Loucy (cell line): ENCODE results near the gene EFHD1.

Experiments used
- H2AFZ ChIP-seq: fragments of 200-600 bp; sonication (generic); 2 replicates; pipeline ENCODE4 v1.6.0; 2016; ENCODE audit warnings: antibody characterized with exemption, mild to moderate bottlenecking, low read length, moderate library complexity
- H3F3A ChIP-seq: fragments of 200-600 bp; 2 replicates; pipeline ENCODE4 v1.6.0; 2016; ENCODE audit warnings: antibody characterized with exemption, low read depth, mild to moderate bottlenecking
- H3K27me3 ChIP-seq: fragments of 200-600 bp; sonication (generic); 2 replicates; pipeline ENCODE4 v1.6.1; 2014; ENCODE audit warnings: low read length, mild to moderate bottlenecking; ENCODE audit not compliant: insufficient read depth, poor library complexity, severe bottlenecking
- H3K36me3 ChIP-seq: fragments of 200-600 bp; sonication (generic); 2 replicates; pipeline ENCODE4 v1.6.1; 2016; ENCODE audit warnings: low read length; ENCODE audit not compliant: insufficient read depth
- H3K4me1 ChIP-seq: fragments of 200-600 bp; sonication (generic); 2 replicates; pipeline ENCODE4 v1.5.1; 2014; ENCODE audit warnings: low read length, mild to moderate bottlenecking; ENCODE audit not compliant: insufficient read depth, poor library complexity, severe bottlenecking
- H3K4me2 ChIP-seq: fragments of 200-600 bp; sonication (generic); 2 replicates; pipeline ENCODE4 v1.6.0; 2014; ENCODE audit warnings: antibody characterized with exemption, low read length, low read depth, mild to moderate bottlenecking; ENCODE audit not compliant: poor library complexity, severe bottlenecking
- H3K4me3 ChIP-seq: fragments of 200-600 bp; sonication (generic); 2 replicates; pipeline ENCODE4 v1.5.1; 2014; ENCODE audit warnings: low read length, mild to moderate bottlenecking, mixed read lengths; ENCODE audit not compliant: poor library complexity, severe bottlenecking
- H3K79me2 ChIP-seq: fragments of 200-600 bp; sonication (generic); 2 replicates; pipeline ENCODE4 v1.6.1; 2014; ENCODE audit warnings: low read length; ENCODE audit not compliant: insufficient read depth
- H3K9ac ChIP-seq: fragments of 200-600 bp; sonication (generic); 2 replicates; pipeline ENCODE4 v1.6.0; 2014; ENCODE audit warnings: mild to moderate bottlenecking, low read depth, low read length, moderate library complexity; ENCODE audit not compliant: poor library complexity, severe bottlenecking
- H3K9me2 ChIP-seq: fragments of 200-600 bp; sonication (generic); replicated peaks from 2 replicates; pipeline ENCODE4 v1.6.1; 2016; ENCODE audit warnings: low read depth, low read length, mixed read lengths
- H3K9me3 ChIP-seq: fragments of 200-600 bp; sonication (generic); 2 replicates; pipeline ENCODE4 v1.6.1; 2014; ENCODE audit warnings: mild to moderate bottlenecking, antibody characterized with exemption, low read length, low read depth; ENCODE audit not compliant: insufficient read depth
- H4K20me1 ChIP-seq: fragments of 200-600 bp; sonication (generic); 2 replicates; pipeline ENCODE4 v1.6.0; 2014; ENCODE audit warnings: antibody characterized with exemption, low read length, mild to moderate bottlenecking; ENCODE audit not compliant: insufficient read depth, poor library complexity, severe bottlenecking
- EZH2phosphoT487 ChIP-seq: fragments of 200-600 bp; IDR thresholded peaks from 2 replicates; pipeline ENCODE4 v1.6.1; 2018; ENCODE audit warnings: antibody characterized with exemption, mild to moderate bottlenecking, moderate library complexity, borderline replicate concordance
- TF ChIP-seq, protein P1 (sequence below): fragments of 200-600 bp; sonication (generic); conservative IDR thresholded peaks from 2 replicates; pipeline ENCODE4 v1.5.1; 2014; ENCODE audit warnings: mild to moderate bottlenecking, antibody characterized with exemption, low read length

EFHD1 gene

DNA sequence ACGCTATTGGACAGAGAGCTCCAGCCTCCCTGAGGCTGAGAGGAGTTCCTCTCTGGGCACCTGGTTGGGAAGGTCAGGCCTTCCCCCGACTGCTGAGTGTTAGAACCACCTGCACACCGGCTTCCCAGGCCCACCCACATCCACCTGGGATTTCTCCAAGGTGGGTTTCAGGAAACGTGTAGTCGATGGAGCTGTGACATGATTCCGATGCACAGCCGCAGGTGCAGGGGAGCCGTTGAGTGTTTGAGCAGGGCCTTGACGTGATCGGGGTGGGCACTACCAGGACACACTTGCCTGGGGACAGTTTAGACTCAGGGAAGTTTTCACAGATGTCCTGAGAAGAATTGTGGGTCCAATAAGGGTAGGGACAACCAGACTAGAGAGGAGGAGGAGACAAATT, 42.0 kb downstream of the EFHD1 start:
- Histone ChIP-seq H3K9me2 (no peaks in the 10 kb centered on the region), H3K4me1 (peaks cover 5% of the 10 kb centered on the region), H3K4me2 (no peak overlapping the region), H4K20me1 (no peaks in the 10 kb centered on the region), H3K9me3 (no peaks in the 10 kb centered on the region), H3K79me2 (no peaks in the 10 kb centered on the region), H3K36me3 (no peaks in the 10 kb centered on the region), H3K4me3 (no peak overlapping the region), H3K27me3 (no peaks in the 10 kb centered on the region), H3K9ac (no peak overlapping the region), H3F3A (no peaks in the 10 kb centered on the region), H2AFZ (no peak overlapping the region)
- TF ChIP-seq, protein P1, sequence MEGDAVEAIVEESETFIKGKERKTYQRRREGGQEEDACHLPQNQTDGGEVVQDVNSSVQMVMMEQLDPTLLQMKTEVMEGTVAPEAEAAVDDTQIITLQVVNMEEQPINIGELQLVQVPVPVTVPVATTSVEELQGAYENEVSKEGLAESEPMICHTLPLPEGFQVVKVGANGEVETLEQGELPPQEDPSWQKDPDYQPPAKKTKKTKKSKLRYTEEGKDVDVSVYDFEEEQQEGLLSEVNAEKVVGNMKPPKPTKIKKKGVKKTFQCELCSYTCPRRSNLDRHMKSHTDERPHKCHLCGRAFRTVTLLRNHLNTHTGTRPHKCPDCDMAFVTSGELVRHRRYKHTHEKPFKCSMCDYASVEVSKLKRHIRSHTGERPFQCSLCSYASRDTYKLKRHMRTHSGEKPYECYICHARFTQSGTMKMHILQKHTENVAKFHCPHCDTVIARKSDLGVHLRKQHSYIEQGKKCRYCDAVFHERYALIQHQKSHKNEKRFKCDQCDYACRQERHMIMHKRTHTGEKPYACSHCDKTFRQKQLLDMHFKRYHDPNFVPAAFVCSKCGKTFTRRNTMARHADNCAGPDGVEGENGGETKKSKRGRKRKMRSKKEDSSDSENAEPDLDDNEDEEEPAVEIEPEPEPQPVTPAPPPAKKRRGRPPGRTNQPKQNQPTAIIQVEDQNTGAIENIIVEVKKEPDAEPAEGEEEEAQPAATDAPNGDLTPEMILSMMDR = no peak
- no peak for TF ChIP-seq EZH2phosphoT487

DNA sequence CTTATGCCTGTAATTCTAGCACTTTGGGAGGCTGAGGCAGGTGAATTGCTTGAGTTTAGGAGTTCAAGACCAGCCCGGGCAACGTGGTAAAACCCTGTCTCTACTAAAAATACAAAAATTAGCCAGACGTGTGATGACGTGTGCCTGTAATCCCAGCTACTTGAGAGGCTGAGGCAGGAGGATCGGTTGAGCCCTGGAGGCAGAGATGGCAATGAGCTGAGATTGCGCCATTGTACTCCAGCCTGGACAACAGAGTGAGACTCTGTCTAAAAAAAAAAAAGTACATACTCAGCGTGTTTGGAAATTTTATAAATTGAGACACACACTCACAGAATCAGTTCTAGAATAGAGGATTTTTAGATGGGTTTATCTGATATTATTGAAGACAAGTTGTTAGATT, 46.6 kb downstream of the EFHD1 start:
- no peak overlapping the region for H3K4me3 ChIP-seq
- H3K27me3 ChIP-seq = no peaks in the 10 kb centered on the region
- H3F3A ChIP-seq = no peaks in the 10 kb centered on the region
- TF ChIP-seq, protein P1 = no peak
- TF ChIP-seq EZH2phosphoT487 = no peak
- no peak overlapping the region for H3K4me2 ChIP-seq
- no peak overlapping the region for H3K9ac ChIP-seq
- no peaks in the 10 kb centered on the region for H3K36me3 ChIP-seq
- no peaks in the 10 kb centered on the region for H3K79me2 ChIP-seq
- no peaks in the 10 kb centered on the region for H3K9me3 ChIP-seq
- no peaks in the 10 kb centered on the region for H3K9me2 ChIP-seq
- no peak overlapping the region for H2AFZ ChIP-seq
- H4K20me1 ChIP-seq = no peaks in the 10 kb centered on the region
- peaks cover 5% of the 10 kb centered on the region for H3K4me1 ChIP-seq

- peaks cover 2% of the 10 kb centered on the region for H3K4me1 ChIP-seq
- no peak for TF ChIP-seq EZH2phosphoT487
- TF ChIP-seq, protein P1 = no peak
- no peak overlapping the region for H3K4me3 ChIP-seq
- no peak overlapping the region for H3K4me2 ChIP-seq
- no peaks in the 10 kb centered on the region for H3K27me3 ChIP-seq
- no peaks in the 10 kb centered on the region for H3K79me2 ChIP-seq
- H3K36me3 ChIP-seq = no peaks in the 10 kb centered on the region
- H3K9me3 ChIP-seq = no peaks in the 10 kb centered on the region
- H3F3A ChIP-seq = no peaks in the 10 kb centered on the region
- H3K9me2 ChIP-seq = no peaks in the 10 kb centered on the region
- no peak overlapping the region for H2AFZ ChIP-seq
- H3K9ac ChIP-seq = no peak overlapping the region
- no peaks in the 10 kb centered on the region for H4K20me1 ChIP-seq
Observed at GRCh38 chr2:232681527-232681926, 48.1 kb downstream of the EFHD1 start.
